GM18520 (cell line): ENCODE results near the gene MESD.

ENCODE experiments used
- ATAC-seq: cut with Tn5 transposase; IDR thresholded peaks from one replicate; pipeline ENCODE4 v1.9.1; 2021; ENCODE audit not compliant: unreplicated experiment

The MESD gene

DNA sequence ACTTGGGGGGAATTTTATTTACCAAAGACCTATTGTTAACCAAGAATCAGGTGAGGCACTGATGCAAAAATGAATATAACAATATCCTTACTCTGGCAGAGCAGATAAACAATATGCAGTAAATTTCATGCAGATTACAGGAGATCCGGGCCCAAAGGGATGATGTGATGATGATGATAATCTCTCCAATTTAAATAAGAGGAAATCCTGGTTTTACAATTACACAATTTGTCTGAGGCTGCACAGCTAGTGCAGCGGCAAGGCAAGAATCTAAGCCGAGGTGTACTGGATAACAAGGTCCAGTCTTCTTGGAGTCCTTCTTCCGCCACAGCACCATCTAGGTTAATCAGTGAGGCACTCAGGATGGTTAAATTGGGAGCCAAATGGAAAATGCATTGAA, 2.4 kb upstream of the MESD start:
- no peak for ATAC-seq

DNA sequence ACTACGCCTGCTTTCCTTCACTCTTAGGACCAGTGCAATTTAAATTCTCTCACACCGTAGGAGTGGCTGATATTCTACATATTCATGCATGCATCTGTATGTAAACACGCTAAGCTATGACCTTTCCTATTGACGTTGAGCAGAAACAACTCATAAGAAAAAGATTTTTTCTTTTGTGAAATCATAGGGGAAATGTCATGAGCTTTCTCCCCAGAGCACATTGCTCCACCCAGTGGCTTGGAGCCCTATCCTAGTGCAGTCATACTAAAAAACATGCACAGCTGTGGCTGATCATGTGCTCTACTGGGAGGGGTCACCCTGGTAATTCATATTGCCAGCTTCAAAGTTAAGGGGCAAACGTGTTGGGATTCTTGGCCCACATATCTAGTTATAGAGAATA, 1.8 kb upstream of the MESD start:
- ATAC-seq, result no peak

DNA sequence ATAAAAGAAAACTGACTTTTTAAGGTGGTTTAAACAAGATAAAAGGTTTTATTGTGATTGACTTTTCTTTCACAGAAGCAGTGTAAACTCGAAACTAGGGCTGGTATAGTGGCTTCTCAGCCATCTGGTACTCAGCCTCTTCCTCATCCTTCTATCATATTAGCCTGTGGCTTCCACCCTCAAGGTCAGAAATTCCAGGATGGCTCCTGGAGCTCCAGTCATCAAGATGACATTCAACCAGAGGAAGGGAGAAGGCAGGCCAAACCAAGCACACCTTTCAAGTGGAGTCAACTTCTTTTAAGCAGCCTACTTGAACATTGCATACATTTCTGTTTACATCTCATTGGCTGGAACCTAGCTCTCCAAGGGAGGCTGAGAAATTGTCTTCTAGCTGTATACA, 1.3 kb upstream of the MESD start:
- no peak for ATAC-seq

DNA sequence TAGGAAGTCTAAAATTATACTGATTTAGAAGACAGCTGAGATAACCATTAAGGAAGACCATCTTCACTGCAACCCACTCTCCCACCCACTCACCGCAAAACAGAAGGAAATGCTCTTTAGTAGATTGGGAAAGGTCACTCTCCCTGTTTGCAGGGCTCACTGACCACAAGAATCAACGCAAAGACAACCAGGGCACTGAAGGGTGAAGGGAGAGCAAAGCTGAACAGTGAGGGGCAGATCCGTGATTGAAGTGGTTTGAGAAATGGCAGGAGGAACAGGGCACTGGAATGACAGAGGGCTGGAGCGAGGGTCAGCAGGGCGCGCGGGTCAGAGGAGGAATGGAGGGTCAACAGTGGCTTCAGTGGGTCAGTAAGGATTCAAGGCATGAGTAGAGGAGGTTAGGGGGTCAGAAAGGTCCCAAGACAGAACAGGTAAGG, 520 bp downstream of the MESD start:
- ATAC-seq, result no peak

DNA sequence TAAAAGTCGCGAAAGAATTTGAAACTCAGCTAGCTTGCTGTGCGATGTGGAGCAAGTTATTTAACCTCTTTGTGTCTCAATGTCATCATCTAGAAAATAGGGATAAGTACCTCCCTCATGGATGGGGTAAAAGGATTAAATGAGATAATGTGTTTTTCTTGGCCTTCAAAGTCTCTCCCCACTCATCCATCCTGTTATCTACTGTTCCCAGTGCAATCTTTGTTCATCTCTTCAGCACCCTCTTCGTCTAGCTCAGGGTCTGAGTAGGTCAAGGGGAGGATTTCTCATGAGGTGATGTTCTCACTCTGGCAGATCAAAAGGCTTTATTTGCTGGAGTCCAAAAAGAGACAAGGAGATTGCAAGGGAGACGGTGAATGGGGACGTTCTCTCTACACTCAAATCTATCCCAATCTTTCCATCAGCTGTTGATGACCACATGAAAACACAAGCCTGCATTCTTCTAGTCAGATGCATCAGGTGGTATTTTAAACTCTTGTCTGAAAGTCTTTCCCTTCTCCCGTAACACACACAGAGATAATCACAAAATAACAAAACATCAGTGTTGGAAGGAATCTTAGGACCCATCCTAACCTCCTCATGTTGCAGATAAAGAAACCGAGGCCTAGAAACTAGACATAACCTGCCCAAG, 1.3 kb downstream of the MESD start:
- ATAC-seq, result no peak

DNA sequence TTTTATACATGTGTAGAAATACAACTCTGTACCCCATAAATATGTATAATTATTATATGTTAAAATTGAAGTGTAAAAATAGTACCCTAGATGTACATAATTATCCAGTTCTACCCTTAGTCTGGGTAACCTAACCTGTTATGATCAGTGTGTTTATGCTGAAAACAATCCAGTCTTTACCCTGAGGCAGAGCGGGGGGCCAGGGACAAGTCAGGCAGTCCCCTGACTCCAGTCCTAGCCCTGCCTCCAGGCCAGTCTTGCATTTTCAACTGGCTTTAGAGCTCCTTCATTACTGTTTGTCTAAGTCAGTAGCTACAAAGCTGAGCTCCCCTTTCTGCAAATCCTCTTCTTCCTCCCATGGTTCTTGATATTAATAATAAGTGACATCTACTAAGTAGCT, 3.1 kb downstream of the MESD start:
- ATAC-seq, result no peak

DNA sequence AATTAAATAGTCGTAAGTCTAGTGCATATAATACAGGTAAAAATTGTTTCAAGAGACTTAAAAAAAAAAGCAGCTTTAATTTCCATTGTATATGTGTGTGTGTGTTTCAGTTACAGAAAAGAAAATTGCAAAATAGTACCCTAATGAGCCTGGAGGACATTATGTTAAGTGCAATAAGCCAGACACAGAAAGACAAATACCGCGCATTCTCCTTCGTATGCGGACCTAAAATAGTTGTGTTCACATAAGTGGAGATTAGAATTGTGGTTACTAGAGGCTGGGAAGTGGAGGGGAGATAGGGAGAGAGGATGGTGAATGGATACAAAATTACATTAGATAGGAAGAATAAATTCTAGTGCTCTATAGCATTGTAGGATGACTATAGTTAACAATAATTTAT, 3.6 kb downstream of the MESD start:
- no peak for ATAC-seq

DNA sequence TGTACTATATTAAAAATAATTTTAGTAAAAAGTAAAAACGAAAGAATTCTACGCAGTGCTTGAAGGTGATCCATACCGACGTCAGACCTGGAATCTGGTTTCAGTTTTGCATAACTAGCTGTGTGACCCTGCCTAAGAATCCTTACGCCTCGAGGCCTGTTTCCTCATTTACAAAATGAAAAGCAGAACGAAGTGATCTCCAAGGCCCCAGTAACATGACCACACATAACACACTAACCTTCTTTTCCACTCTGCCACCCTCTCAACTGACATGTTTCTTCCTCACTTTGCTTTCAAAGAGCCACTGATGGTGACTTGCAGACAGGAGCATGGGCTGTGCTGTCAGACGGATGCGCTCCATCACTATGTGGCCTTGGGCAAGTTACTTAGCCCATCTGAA, 4.8 kb downstream of the MESD start:
- no peak for ATAC-seq

DNA sequence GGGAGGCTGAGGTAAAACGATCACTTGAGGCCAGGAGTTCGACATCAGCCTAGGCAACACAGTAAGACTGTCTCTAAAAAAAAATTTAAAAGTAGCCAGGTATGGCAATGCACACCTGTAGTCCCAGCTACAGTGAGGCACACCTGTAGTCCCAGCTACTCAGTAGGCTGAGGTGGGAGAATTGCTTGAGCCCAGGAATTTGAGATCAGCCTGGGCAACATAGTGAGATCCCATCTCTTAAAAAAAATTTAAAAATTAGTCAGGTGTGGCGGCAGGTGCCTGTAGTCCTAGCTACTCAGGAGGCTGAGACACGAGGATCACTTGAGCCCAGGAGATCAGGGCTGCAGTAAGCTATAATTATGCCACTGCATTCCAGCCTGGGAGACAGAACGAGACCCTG, 6.8 kb downstream of the MESD start:
- ATAC-seq, result no peak

DNA sequence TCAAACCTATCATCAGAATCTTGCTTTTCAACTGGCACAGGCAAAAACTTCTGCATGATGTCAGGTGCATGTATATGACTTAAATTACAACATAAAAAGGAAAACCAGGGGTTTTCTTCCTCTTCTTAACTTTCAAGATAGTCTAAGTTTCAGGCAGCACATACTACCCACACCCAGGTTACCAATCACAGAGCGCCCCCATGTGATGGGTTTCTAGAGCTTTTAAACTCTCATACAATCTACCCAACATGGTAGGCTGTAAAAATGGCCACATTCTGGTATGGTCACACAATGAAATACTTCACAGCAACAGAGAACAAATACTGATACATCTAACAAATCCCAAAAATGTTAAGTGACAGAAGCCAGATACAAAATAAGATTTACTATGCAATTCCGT, 7.4 kb downstream of the MESD start:
- ATAC-seq, result no peak

DNA sequence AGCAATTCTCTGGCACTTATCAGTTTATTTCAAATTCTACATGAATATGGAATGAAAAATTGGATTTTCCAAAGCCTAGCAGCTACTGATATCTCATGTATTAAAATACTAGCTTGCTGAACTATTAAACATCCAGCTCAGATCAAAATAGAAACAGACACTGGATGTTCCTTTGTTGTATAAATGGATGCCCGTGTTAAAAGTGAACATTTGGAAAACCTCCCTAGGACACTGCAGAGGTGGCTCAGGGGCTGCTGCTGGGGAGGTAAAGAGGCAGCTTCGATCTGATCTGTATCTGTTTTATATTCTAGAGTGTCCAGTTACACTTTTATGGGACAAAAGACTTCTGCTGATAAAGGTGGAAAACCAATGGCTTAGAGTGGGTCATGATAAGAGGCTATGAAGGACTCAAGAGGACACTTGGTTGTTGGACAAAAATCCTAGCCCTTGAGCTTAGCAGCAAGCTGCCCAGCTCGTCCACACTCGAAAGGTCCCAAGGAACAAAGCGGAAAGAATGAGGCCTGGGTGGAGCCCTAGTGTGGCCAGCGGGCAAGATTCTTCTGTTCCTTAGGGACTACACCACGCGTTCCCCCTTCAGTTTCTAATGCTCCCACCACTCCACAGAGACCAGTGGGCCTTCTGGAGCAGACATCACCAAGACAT, 9.9 kb downstream of the MESD start:
- no peak for ATAC-seq

DNA sequence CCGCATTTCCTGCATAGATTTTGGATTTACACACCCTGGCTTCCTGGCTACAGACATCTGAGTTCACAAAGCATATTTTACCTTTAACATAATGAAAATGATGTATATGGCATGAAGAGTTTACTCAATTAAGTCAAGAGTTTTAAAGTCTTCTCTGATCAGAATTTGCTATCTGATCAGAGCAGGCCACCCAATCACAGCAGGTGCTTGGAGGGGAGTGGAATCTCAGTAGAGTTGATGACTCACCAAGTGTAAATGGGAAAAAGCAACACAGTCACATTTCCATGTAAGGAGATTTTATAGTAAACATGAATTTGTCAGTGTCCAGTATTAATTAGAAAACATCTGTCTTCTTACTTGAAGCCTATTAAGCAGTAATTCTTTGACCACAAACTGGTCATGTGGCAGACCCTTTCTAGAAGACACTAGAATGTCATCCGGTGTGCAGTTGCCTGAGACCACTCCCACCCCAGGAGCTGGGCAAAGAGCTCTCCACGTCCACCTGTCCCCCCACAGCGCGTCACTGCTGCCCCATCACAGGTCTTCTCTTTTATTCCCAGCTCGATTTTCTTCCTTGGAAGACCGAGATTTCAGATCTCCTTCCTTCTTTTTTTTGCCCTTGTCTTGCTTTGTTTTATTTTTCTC, 10.8 kb downstream of the MESD start:
- no peak for ATAC-seq

DNA sequence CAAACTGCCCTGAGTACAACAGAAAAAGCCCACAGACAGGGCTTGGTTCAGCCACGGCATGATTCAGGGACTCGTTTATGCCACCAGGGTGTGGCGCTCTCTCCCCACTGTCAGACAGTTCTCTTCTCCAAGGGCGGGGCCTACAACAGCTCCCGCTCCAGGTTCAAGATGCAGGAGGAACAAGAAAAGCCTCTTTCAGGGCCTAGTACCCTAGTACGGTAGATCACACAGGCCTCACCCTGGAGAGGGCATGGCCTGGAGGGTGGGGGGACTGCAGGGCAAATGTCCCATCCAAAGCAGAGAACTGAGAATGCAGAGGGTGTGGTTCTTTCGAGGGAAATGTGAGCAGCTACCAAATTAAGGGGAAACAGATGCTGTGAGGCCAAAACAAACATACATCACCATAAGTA, 12.0 kb downstream of the MESD start:
- ATAC-seq, result no peak

DNA sequence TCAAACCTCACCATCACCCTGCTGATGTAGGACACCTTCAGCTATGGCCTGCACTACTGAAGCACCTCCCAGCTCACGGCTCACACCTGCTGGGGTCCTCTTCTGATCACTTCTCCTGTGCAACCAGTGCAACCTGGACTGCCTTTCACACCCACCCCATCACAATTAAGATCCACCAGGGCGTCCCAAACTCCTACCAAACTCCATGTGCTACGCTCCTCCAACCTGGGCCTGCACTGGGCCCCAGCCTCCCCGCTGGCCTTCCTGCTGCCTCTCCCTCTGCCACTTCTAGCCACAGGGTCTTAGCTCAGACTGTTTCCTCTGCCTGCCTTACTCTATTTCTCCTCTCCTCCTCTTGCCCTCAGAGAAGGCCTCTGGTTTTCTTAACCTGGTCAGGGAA, 12.8 kb downstream of the MESD start:
- ATAC-seq, result no peak

DNA sequence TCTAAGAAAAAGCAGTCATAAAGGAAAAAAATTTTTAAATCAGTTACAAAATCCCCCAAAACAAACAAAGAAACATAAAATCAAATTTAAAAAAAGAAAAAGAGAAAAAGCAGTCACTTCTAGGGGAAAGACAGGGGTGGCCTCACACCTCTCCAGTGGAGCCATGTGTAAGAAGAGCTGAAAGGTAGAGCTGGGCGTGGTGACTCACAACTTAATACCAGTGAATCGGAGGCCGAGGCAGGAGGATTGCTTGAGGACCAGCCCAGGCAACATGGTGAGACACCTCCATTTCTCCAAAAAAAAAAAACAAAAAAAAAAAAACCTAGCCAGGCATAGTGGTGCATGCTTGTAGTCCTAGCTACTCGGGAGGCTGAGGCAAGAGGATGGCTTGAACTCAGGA, 14.7 kb downstream of the MESD start:
- ATAC-seq, result no peak

DNA sequence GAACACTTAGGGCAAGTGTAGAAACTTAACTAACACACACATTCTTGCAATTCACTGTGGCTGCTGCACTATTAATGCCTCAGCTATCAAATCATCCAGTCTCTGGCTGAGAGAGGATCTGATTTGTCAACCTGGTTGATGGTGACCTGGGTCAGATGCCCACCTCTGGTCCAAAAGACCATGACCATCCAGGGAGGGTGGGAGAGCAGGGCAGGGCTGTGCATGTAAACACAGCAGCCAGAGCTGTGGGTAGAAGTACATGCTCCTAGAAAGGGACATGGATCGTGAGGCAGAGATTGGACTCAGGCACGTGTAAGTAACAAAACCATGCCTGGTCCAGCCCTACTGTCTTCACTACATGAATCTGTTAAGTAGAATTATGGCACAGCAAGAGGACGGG, 17.3 kb downstream of the MESD start:
- ATAC-seq, result no peak

DNA sequence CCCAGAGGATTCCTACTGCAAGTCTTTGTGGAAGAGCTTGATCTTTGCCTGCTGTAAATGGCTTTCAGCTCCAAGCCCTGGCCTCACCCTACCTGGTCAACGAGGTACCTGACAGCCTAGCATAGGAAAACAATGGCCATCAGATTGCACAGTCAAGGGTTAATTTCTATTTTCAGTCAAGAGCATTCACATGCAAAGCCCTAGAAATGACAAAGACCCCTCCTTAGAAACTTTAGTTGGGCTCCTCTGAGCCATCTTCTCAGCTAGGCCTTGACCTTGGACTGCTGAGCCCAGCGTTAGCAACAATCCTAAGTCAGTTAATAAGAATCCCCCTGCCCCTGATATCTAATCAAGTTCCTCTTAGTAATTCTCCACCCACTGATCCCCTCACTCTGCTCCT, 18.5 kb downstream of the MESD start:
- no peak for ATAC-seq

DNA sequence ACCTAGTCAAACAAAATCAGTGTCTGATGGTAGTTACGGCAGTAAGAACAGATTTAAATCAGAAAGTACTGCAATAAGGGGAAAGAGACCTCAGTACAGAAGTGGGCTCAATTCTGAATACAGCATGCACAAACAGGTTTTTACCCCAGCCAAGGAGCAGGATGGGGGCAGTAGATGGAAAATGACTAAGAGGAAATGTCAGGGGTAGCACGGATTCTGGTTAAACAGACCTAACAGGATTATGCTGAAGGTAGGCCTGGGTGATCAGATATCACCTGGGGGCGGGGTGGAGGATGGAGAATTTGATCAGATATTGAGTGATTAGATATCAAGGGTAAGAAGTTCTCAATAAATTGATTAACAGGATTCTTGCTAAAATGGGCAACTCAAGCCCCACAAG, 19.0 kb downstream of the MESD start:
- no peak for ATAC-seq

DNA sequence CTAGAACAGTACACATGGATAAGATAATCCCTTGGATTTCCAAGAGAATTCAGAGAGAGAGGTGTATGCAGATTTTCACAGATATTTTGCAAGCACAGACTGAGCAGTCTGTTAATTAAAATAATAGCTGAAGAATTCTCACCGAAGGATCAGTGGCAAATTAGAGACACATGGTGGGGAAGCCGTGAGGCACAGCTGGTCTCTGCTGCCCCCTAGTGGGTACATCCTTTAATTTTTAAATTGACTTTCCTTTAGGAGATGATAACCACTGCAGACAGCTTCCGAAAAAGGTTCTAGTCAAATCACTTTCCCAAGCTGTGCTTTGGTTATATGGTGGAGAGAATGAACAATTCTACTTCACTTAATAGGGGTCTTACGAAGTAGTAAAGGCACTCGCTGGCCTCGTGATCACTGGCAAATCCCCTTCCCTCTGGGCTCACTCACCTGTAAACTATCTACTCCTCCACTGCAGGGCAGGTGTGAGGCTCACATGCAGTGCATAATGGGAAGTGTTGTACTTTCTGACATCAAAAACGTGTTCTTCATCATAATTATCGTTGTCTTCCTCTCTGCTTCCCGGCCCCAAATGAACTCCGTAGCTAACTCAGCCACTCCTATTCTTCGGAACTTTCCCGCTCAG, 19.5 kb downstream of the MESD start:
- ATAC-seq, result no peak

DNA sequence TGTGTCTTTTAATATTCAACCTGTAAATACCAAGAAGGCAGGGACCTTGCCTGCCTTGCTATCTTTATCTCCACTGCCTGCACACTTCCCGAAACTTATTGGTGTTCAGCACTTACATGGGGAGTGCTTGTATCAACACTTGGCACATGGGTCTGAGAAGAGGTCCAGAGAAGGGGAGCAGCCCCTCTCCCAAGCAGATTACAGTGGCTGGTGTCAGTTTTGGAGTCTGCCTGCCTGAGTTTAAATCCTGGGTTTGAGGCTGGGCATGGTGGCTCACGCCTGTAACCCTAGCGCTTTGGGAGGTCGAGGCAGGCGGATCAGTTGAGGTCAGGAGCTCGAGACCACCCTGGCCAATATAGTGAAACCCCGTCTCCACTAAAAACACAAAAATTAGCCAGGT, 20.3 kb downstream of the MESD start:
- ATAC-seq, result no peak

DNA sequence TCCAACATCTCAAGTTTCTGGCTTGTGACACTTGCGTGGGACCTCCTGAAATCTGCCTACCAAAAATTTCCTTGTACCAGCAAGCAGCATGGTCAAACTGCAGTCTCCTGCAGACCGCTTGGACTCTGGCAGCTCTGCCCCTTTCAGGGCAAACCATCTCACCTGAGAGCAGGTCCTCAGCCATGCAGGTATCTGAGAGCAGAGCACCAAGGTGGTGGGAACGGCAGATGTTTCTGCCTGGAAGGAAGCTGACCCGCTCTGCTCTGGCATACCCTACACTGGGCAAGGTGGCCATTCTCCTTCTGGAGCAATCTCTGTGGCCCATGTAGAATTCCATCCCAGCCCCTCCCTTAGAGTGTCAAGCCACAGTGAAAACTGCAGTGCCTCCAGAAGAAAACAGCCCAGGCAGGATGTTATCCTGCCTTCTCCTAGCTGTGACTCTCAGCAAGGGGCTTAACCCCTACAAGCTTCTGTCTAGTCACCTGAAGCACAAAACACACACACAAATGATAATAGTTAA, 21.6 kb downstream of the MESD start:
- ATAC-seq, result no peak

DNA sequence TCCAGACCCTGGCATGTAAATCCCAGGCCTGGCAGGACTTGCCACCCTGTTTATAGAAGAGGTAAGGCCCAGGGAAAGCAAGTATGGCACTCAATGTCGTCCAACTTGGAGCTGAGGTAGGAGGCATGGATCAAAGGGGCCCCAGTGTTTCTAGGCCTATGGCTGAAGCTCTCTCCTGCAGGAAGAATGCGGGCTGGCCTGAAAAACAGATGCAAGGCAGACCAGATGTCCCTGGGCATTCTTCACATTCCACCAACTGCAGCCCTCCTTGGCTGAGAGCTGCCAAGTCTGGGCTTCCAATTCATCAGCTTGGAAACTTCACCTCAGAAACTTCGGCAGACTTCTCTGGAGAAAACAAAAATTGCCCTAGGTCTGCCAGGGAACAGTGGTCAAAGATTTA, 22.2 kb downstream of the MESD start:
- ATAC-seq, result no peak
